Measurements from ENCODE around the gene MAP7D3. TPM values are rescaled to one million over a fixed set of nuclear protein-coding genes. Genes with fewer than 3 reads are reported as not detected.

The MAP7D3 gene
- total and polyA plus RNA-seq, 2 of the 8 experiments (the other 6 are each of a cell fraction or from before 2014, with no cell fraction given), result 4.8 to 19.6 TPM

GRCh38 chrX:136209016-136209738 is 42.0 kb downstream of the MAP7D3 start:
- H4K91ac ChIP-seq (replicated peaks; ENCODE audit: insufficient read length, low read length), result no peak overlapping the region
- H2BK20ac ChIP-seq (ENCODE audit: low read length), result no peak overlapping the region
- peaks cover 0 to 7% (median 3%) of the 10 kb centered on the region in 4 experiments; a peak in 2 of 7 replicates for H3K4me1 ChIP-seq (replicated peaks in 1 of 4; ENCODE audit: control insufficient read depth in 3 of 4, insufficient read depth in 4 of 4, low read length in 3 of 4)
- ChIA-PET CTCF (ENCODE audit: partially characterized antibody) (interaction anchor here (0.7 to 2.7 kb wide), 8 partner anchors 8 to 180 kb away, joined by 3 to 32 read pairs (median 4); no protein-coding TSS in a partner anchor), POLR2A (ENCODE audit: partially characterized antibody) (no interaction called here)
- H2BK5ac ChIP-seq (ENCODE audit: low read depth, low read length), result no peak overlapping the region
- no peak overlapping the region for H4K5ac ChIP-seq (ENCODE audit: insufficient read length, low read depth, low read length)
- H3K14ac ChIP-seq (ENCODE audit: insufficient read length), result no peak overlapping the region
- no peaks in the 10 kb centered on the region for H3K23me2 ChIP-seq (ENCODE audit: low read depth, low read length)
- no peak overlapping the region for H3K4me3 ChIP-seq (ENCODE audit: extremely low read depth in 1 of 4, insufficient read depth in 2 of 4, low read depth in 3 of 4, low read length in 4 of 4)
- H2BK120ac ChIP-seq (replicated peaks; ENCODE audit: low read depth, low read length), result no peak overlapping the region
- no peak overlapping the region for H2BK12ac ChIP-seq (ENCODE audit: low read depth, low read length)
- peaks cover 0 to 22% (median 0%) of the 10 kb centered on the region in 4 experiments; a peak in 3 of 8 replicates for H3K36me3 ChIP-seq (ENCODE audit: control insufficient read depth in 2 of 4, insufficient read depth in 4 of 4, low read length in 3 of 4)
- H3K23ac ChIP-seq (ENCODE audit: insufficient read length), result no peak overlapping the region
- H4K20me1 ChIP-seq (replicated peaks in 1 of 2; ENCODE audit: control insufficient read depth in 1 of 2, insufficient read depth in 2 of 2, low read length in 2 of 2), result peaks cover 0 to 2% of the 10 kb centered on the region in 2 experiments
- WGBS, 2 experiments (ENCODE audit: extremely low coverage in 1 of 2, insufficient coverage in 1 of 2, insufficient read length in 1 of 2, insufficient replicate concordance in 2 of 2, low coverage in 1 of 2, low lambda C conversion rate in 2 of 2, missing lambda C conversion rate in 1 of 2), result 78% methylated on average over 21 of the region's 28 CpGs; no CpG with 5 or more reads in 1 of the 2 experiments
- FAIRE-seq, result no peak
- DNase-seq (ENCODE audit: low read depth in 1 of 2, low spot score in 2 of 2), result no peak
- no peak overlapping the region for H2AK5ac ChIP-seq (ENCODE audit: low read depth, low read length)
- no peak overlapping the region; the same call in 1 of the 2 replicates for H4K8ac ChIP-seq (ENCODE audit: extremely low read depth, insufficient read depth, low read length)
- H3K79me2 ChIP-seq (ENCODE audit: control insufficient read depth in 1 of 2, insufficient read depth in 2 of 2, low read length in 2 of 2), result no peaks in the 10 kb centered on the region
- no peaks in the 10 kb centered on the region for H3K9me3 ChIP-seq (ENCODE audit: insufficient read depth in 2 of 2, low read depth in 1 of 2, low read length in 1 of 2)
- no peak overlapping the region for H2BK15ac ChIP-seq (ENCODE audit: low read length)
- H3K27ac ChIP-seq (ENCODE audit: low read depth, low read length), result no peak overlapping the region
- no peak overlapping the region for H3K18ac ChIP-seq (ENCODE audit: extremely low read depth, low read length)
- no peaks in the 10 kb centered on the region for H3K27me3 ChIP-seq (replicated peaks in 1 of 4; ENCODE audit: control insufficient read depth in 3 of 4, extremely low read depth in 1 of 4, insufficient read depth in 3 of 4, low read length in 3 of 4)
- H3K79me1 ChIP-seq (ENCODE audit: low read depth, low read length), result no peaks in the 10 kb centered on the region
- no peak overlapping the region for H3K56ac ChIP-seq (replicated peaks; ENCODE audit: insufficient read length, low read depth, low read length)
- H3K9ac ChIP-seq (replicated peaks in 1 of 4; ENCODE audit: extremely low read depth in 1 of 4, low read depth in 3 of 4, low read length in 3 of 4), result no peak overlapping the region
- H3K4ac ChIP-seq (replicated peaks; ENCODE audit: insufficient read length, low read depth, low read length), result no peak overlapping the region
- no peak overlapping the region for H3K4me2 ChIP-seq (ENCODE audit: insufficient read depth in 1 of 2, low read depth in 2 of 2, low read length in 2 of 2)
- no peak overlapping the region for H2AFZ ChIP-seq (ENCODE audit: low read length)
- TF ChIP-seq CBX5 (IDR thresholded peaks at IDR 0.05; ENCODE audit: low read depth, low read length), result no peak
- TF ChIP-seq SRF (IDR thresholded peaks at IDR 0.05; ENCODE audit: low read depth, low read length), result no peak
- peak; percentile 40 to 52 (median 48) for TF ChIP-seq CTCF (IDR thresholded peaks at IDR 0.05; ENCODE audit: control extremely low read depth in 1 of 3, insufficient read depth in 1 of 3, low read depth in 1 of 3, low read length in 3 of 3)
- peak; percentile 63 to 71 for TF ChIP-seq RAD21 (IDR thresholded peaks at IDR 0.05 in 1 of 2, conservative IDR thresholded peaks at IDR 0.05 in 1 of 2; ENCODE audit: low read depth in 2 of 2, low read length in 2 of 2)
- TF ChIP-seq TEAD4 (IDR thresholded peaks at IDR 0.05; ENCODE audit: low read depth, low read length), result no peak
- TF ChIP-seq CHD1 (IDR thresholded peaks at IDR 0.05; ENCODE audit: low read depth, low read length), result no peak
- TF ChIP-seq BCL11A (IDR thresholded peaks at IDR 0.05; ENCODE audit: low read depth in 2 of 2, low read length in 2 of 2), result no peak
- TF ChIP-seq CTBP2 (IDR thresholded peaks at IDR 0.05; ENCODE audit: borderline replicate concordance, insufficient read depth, insufficient read length, low read length), result no peak
- TF ChIP-seq KDM1A (IDR thresholded peaks at IDR 0.05; ENCODE audit: borderline replicate concordance, low read length), result no peak
- no peak for TF ChIP-seq SIX5 (IDR thresholded peaks at IDR 0.05; ENCODE audit: low read depth, low read length)
